HepG2 (cell line): Measurements from ENCODE around the gene C13orf46. TPM values are rescaled to one million over a fixed set of nuclear protein-coding genes. Genes with fewer than 3 reads are reported as not detected.

ENCODE experiments used
- ATAC-seq: fragments of 200-7000 bp; cut with Tn5 transposase; 3 replicates; pipeline ENCODE4 v1.9.1; 2020; ENCODE audit warnings: mild to moderate bottlenecking, moderate library complexity
- BruUV-seq: library from RNA; stranded (reverse); fragments of 400-500 nt; replicated peaks from 2 replicates; lab custom pipeline; 2021; lab: Mats Ljungman, UMichigan
- CTCF ChIA-PET: fragments of 300-600 bp; formaldehyde crosslinking; extraction: SDS; loops from one replicate; lab custom pipeline; 2021; ENCODE audit warnings: low total read pairs, inconsistent platforms, low intra/inter-chr PET ratio; lab: Yijun Ruan, JAX
- POLR2A ChIA-PET: fragments of 350-600 bp; sonication (Branson Sonifier 250); formaldehyde crosslinking; loops from one replicate; lab custom pipeline; 2020; ENCODE audit warnings: antibody characterized with exemption, inconsistent platforms; lab: Yijun Ruan, JAX
- DNase-seq: peaks from one replicate; pipeline ENCODE4 v3.0.0-alpha.2; 2015; ENCODE audit warnings: low spot score
- FAIRE-seq: peaks from 3 replicates; lab custom pipeline; 2011; peaks lifted over from hg19 to GRCh38; lab: Jason Lieb, UNC
- H2AFZ ChIP-seq: one replicate; pipeline ENCODE4 v1.6.1; 2011; ENCODE audit warnings: low read length, inconsistent platforms
- H3K27ac ChIP-seq: fragments of 300-600 bp; 3 replicates; pipeline ENCODE4 v1.8.0; 2011; ENCODE audit warnings: mixed run types, mild to moderate bottlenecking, mixed read lengths, low read length, inconsistent platforms; ENCODE audit not compliant: insufficient read depth; ENCODE audit errors: extremely low read length
- H3K27me3 ChIP-seq, 2 experiments: fragments of 200-600 bp in 1 of 2; 2 replicates in 1 of 2; 3 replicates in 1 of 2; pipeline versions ENCODE4 v1.6.0 to v1.8.0; 2011; ENCODE audit warnings: low read length in 2 of 2, mild to moderate bottlenecking in 2 of 2, moderate library complexity in 2 of 2, inconsistent platforms in 1 of 2; ENCODE audit not compliant: insufficient read depth in 2 of 2, control insufficient read depth in 1 of 2
- H3K36me3 ChIP-seq, 2 experiments: fragments of 200-600 bp in 1 of 2; replicated peaks in 1 of 2; 2 replicates in 1 of 2; 3 replicates in 1 of 2; pipeline versions ENCODE4 v1.5.1 to v1.8.0; 2011; ENCODE audit warnings: low read length in 2 of 2, inconsistent platforms in 1 of 2; ENCODE audit not compliant: insufficient read depth in 2 of 2, control insufficient read depth in 1 of 2
- H3K4me1 ChIP-seq: 2 replicates; pipeline ENCODE4 v1.5.1; 2012; ENCODE audit warnings: low read length, inconsistent platforms; ENCODE audit not compliant: insufficient read depth
- H3K4me2 ChIP-seq: 2 replicates; pipeline ENCODE4 v1.6.0; 2011; ENCODE audit warnings: low read depth, low read length, inconsistent platforms
- H3K4me3 ChIP-seq, 3 experiments: fragments of 200-600 bp in 1 of 3; sonication (generic), shearing (Covaris generic) in 1 of 3; replicated peaks in 1 of 3; 2 replicates each; pipeline ENCODE4 v1.5.1; 2011 to 2016; ENCODE audit warnings: low read length in 3 of 3, inconsistent platforms in 2 of 3, low read depth in 2 of 3, mild to moderate bottlenecking in 2 of 3, control low read depth in 1 of 3, mixed read lengths in 1 of 3; ENCODE audit not compliant: insufficient read depth in 1 of 3
- H3K79me2 ChIP-seq: one replicate; pipeline ENCODE4 v1.6.1; 2011; ENCODE audit warnings: low read length, inconsistent platforms; ENCODE audit not compliant: insufficient read depth
- H3K9ac ChIP-seq: 2 replicates; pipeline ENCODE4 v1.6.0; 2011; ENCODE audit warnings: mild to moderate bottlenecking, low read depth, low read length, inconsistent platforms; ENCODE audit not compliant: insufficient read depth
- H3K9me3 ChIP-seq: 2 replicates; pipeline ENCODE4 v1.5.1; 2012; ENCODE audit warnings: mild to moderate bottlenecking, low read length
- H4K20me1 ChIP-seq: 2 replicates; pipeline ENCODE4 v1.6.0; 2011; ENCODE audit warnings: inconsistent platforms, mild to moderate bottlenecking, low read length, moderate library complexity; ENCODE audit not compliant: insufficient read depth
- ASH2L ChIP-seq: fragments of 300-600, 200-600 bp; sonication (generic); IDR thresholded peaks from 2 replicates; pipeline ENCODE4 v1.7.0; 2017; ENCODE audit warnings: low read depth, mild to moderate bottlenecking, moderate library complexity, mixed read lengths, low read length; ENCODE audit not compliant: insufficient read length
- ATF5 ChIP-seq: sonication (generic); formaldehyde crosslinking; IDR thresholded peaks from 2 replicates; pipeline ENCODE4 v1.4.0; 2020; ENCODE audit warnings: mild to moderate bottlenecking, low read depth, missing genetic modification reagents
- E2F5 ChIP-seq: sonication (generic); formaldehyde crosslinking; conservative IDR thresholded peaks from 2 replicates; pipeline ENCODE4 v1.4.0; 2020; ENCODE audit warnings: missing genetic modification reagents
- GRHL1 ChIP-seq: sonication (generic); formaldehyde crosslinking; conservative IDR thresholded peaks from 2 replicates; pipeline ENCODE4 v1.8.0; 2022; ENCODE audit warnings: missing genetic modification reagents
- GTF3A ChIP-seq: sonication (generic); formaldehyde crosslinking; conservative IDR thresholded peaks from 2 replicates; pipeline ENCODE4 v1.4.0; 2020; ENCODE audit warnings: mild to moderate bottlenecking, missing genetic modification reagents
- NFKB2 ChIP-seq: sonication (generic); formaldehyde crosslinking; IDR thresholded peaks from 2 replicates; pipeline ENCODE4 v1.4.0; 2020; ENCODE audit warnings: missing genetic modification reagents, borderline replicate concordance
- PAXIP1 ChIP-seq: sonication (generic); formaldehyde crosslinking; conservative IDR thresholded peaks from 2 replicates; pipeline ENCODE4 v1.4.0; 2020; ENCODE audit warnings: mild to moderate bottlenecking, missing genetic modification reagents, moderate library complexity
- SOX13 ChIP-seq, 3 experiments: fragments of 450-650 bp in 1 of 3; sonication (generic) in 1 of 3; formaldehyde crosslinking in 1 of 3; IDR thresholded peaks in 2 of 3; conservative IDR thresholded peaks in 1 of 3; 2 replicates each; pipeline versions ENCODE4 v1.5.0 to v1.6.1; 2016 to 2020; ENCODE audit warnings: antibody characterized with exemption in 1 of 3, mild to moderate bottlenecking in 1 of 3, missing compliant biosample characterization in 1 of 3, missing genetic modification reagents in 1 of 3, moderate library complexity in 1 of 3
- SOX6 ChIP-seq, 2 experiments: fragments of 450-650 bp in 1 of 2; sonication (generic) in 1 of 2; formaldehyde crosslinking in 1 of 2; IDR thresholded peaks; 2 replicates each; pipeline versions ENCODE4 v1.4.0 to v1.6.1; 2017 to 2020; ENCODE audit warnings: antibody characterized with exemption in 1 of 2, mild to moderate bottlenecking in 1 of 2, missing genetic modification reagents in 1 of 2
- SRSF9 ChIP-seq: fragments of 200-400 bp; formaldehyde crosslinking; IDR thresholded peaks from 2 replicates; pipeline ENCODE4 v1.6.1; 2018; ENCODE audit warnings: borderline replicate concordance, mild to moderate bottlenecking, low read depth, low read length; ENCODE audit not compliant: insufficient read depth, poor library complexity, severe bottlenecking
- ZHX1 ChIP-seq: sonication (generic); formaldehyde crosslinking; IDR thresholded peaks from 2 replicates; pipeline ENCODE4 v1.8.1; 2022; ENCODE audit warnings: low read depth, mild to moderate bottlenecking, missing genetic modification reagents
- ZNF367 ChIP-seq: sonication (generic); formaldehyde crosslinking; IDR thresholded peaks from 2 replicates; pipeline ENCODE4 v1.4.0; 2020; ENCODE audit warnings: missing genetic modification reagents, borderline replicate concordance
- ZNF510 ChIP-seq: sonication (generic); formaldehyde crosslinking; IDR thresholded peaks from 2 replicates; pipeline ENCODE4 v1.4.0; 2020; ENCODE audit warnings: low read depth, mild to moderate bottlenecking, missing genetic modification reagents
- WGBS: methylation state at CpG from one replicate; pipeline ENCODE4 v1.1.6; 2017; ENCODE audit warnings: low lambda C conversion rate; 5-methylcytosine and 5-hydroxymethylcytosine counted together
- in situ Hi-C: cut with HindIII; loops from 2 replicates; pipeline ENCODE4 v1.10.0; 2017; ENCODE audit warnings: low pct_unique_long_range_greater_than_20kb; ENCODE audit not compliant: extremely low pct_ligation_motif_present
- intact Hi-C: fragments of 100-400 bp; cut with micrococcal nuclease; formaldehyde crosslinking; loops from one replicate; pipeline ENCODE4 v1.10.0; 2022; ENCODE audit not compliant: unreplicated experiment
- polyA plus RNA-seq, 8 experiments: library from polyadenylated mRNA; depleted of rRNA in 3 of 8; stranded (reverse) in 7 of 8; unstranded in 1 of 8; fragments of >200 nt; fragmentation: Illumina TruSeq in 4 of 8; extraction: Trizol in 4 of 8; gene quantifications; 2 replicates each; pipeline versions ENCODE4 v1.2.1 to v1.2.3, GENCODE V29; 2011 to 2016; ENCODE audit warnings: low read depth in 4 of 8, missing spikeins in 1 of 8, mixed read lengths in 1 of 8; ENCODE audit not compliant: insufficient read depth in 1 of 8
- total RNA-seq, 5 experiments: library from RNA; depleted of rRNA; stranded (reverse); fragments of >200 nt; fragmentation: Illumina TruSeq; extraction: Trizol; gene quantifications; 2 replicates each; pipeline ENCODE4 v1.2.3, GENCODE V29; 2016; ENCODE audit warnings: low read depth in 1 of 5

The C13orf46 gene
- total and polyA plus RNA-seq, 2 of the 13 experiments (the other 11 are each of a cell fraction or from before 2014, with no cell fraction given), result 0.01 TPM; not detected in 1

GRCh38 chr13:113981194-113981605, 7.3 kb upstream of the C13orf46 start:
- POLR2A ChIA-PET, result no interaction called here
- BruUV-seq, result no TSS peak
- Histone ChIP-seq H3K79me2 (no peaks in the 10 kb centered on the region), H3K4me3 (no peak overlapping the region), H3K9ac (no peak overlapping the region), H3K27me3 (peaks cover 2 to 10% of the 10 kb centered on the region in 2 experiments; a peak in 3 of 5 replicates), H4K20me1 (no peaks in the 10 kb centered on the region), H2AFZ (no peak overlapping the region), H3K9me3 (no peaks in the 10 kb centered on the region), H3K36me3 (no peaks in the 10 kb centered on the region), H3K4me1 (no peaks in the 10 kb centered on the region), H3K4me2 (no peak overlapping the region), H3K27ac (no peak overlapping the region)
- no peak for DNase-seq
- CTCF ChIA-PET, result no interaction called here
- intact Hi-C loops, result no loop called here
- no peak for FAIRE-seq
- in situ Hi-C loops, result no loop called here
- no peak for ATAC-seq
- 22% methylated on average over 3 of the region's 16 CpGs for WGBS
- TF ChIP-seq ZHX1 (CRISPR knock-in tag), result no peak
- no peak for TF ChIP-seq PAXIP1 (CRISPR knock-in tag)
- TF ChIP-seq ZNF510 (CRISPR knock-in tag), result no peak
- no peak for TF ChIP-seq NFKB2 (CRISPR knock-in tag)
- TF ChIP-seq SOX6 (IDR thresholded peaks at IDR 0.05), result no peak
- TF ChIP-seq SOX6 (CRISPR knock-in tag; IDR thresholded peaks at IDR 0.05), result no peak
- no peak for TF ChIP-seq ZNF367 (CRISPR knock-in tag)
- TF ChIP-seq ATF5, result no peak
- TF ChIP-seq GRHL1 (CRISPR knock-in tag), result no peak
- TF ChIP-seq SOX13 (IDR thresholded peaks at IDR 0.05), result no peak
- no peak for TF ChIP-seq SOX13 (CRISPR knock-in tag; conservative IDR thresholded peaks at IDR 0.05 in 1 of 2, IDR thresholded peaks at IDR 0.05 in 1 of 2)
- no peak for TF ChIP-seq SRSF9
- no peak for TF ChIP-seq GTF3A
- TF ChIP-seq E2F5 (CRISPR knock-in tag), result no peak
- no peak for TF ChIP-seq ASH2L
